ENCODE results near the gene HMG20A. TPM values are rescaled to one million over a fixed set of nuclear protein-coding genes. Genes with fewer than 3 reads are reported as not detected.

The HMG20A gene
- total RNA-seq, 1 experiment from 2014 or later: 26.2 TPM

DNA sequence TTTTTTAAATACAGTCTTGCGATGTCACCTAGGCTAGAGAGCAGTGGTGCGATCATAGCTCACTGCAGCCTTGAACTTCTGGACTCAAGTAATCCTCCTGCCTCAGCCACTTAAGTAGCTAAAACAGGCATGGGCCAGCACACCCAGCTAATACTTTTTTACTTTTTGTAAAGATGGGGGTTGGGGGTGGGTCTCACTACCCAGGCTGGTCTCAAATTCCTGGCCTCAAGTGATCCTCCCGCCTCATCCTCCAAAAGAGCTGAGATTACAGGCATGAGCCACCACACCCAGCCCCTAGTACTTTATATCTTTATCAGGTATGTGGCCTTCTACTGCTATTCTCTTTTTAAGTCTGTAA, 9.1 kb upstream of the HMG20A start:
- Histone ChIP-seq H3K4me1 (ENCODE audit: low read length) (0 out of 2 replicates have a peak, but pooled peaks cover 2% of the 10 kb centered on the region), H3K27me3 (ENCODE audit: low read length) (no peaks in the 10 kb centered on the region), H4K20me1 (ENCODE audit: insufficient read depth, low read depth, low read length) (no peaks in the 10 kb centered on the region), H3K4me2 (ENCODE audit: low read depth, low read length, poor library complexity, severe bottlenecking) (no peak overlapping the region), H3K4me3 (ENCODE audit: low read length) (no peak overlapping the region), H3K9me3 (ENCODE audit: low read length) (no peaks in the 10 kb centered on the region), H3K36me3 (ENCODE audit: insufficient read depth, low read length) (no peaks in the 10 kb centered on the region), H3K9me2 (replicated peaks; ENCODE audit: insufficient read depth, low read length) (no peaks in the 10 kb centered on the region), H3K27ac (ENCODE audit: low read length) (no peak overlapping the region), H3K9ac (ENCODE audit: low read length) (no peak overlapping the region), H2AFZ (ENCODE audit: low read length) (no peak overlapping the region), H3K79me2 (ENCODE audit: low read length) (no peaks in the 10 kb centered on the region)
- no peak for DNase-seq

GRCh38 chr15:77412972-77413698, 7.6 kb upstream of the HMG20A start:
- Histone ChIP-seq H2AFZ (ENCODE audit: low read length) (no peak overlapping the region), H3K27me3 (ENCODE audit: low read length) (no peaks in the 10 kb centered on the region), H4K20me1 (ENCODE audit: insufficient read depth, low read depth, low read length) (no peaks in the 10 kb centered on the region), H3K79me2 (ENCODE audit: low read length) (no peaks in the 10 kb centered on the region), H3K4me2 (ENCODE audit: low read depth, low read length, poor library complexity, severe bottlenecking) (no peak overlapping the region), H3K9me3 (ENCODE audit: low read length) (no peaks in the 10 kb centered on the region), H3K9ac (ENCODE audit: low read length) (no peak overlapping the region), H3K9me2 (replicated peaks; ENCODE audit: insufficient read depth, low read length) (no peaks in the 10 kb centered on the region), H3K27ac (ENCODE audit: low read length) (no peak overlapping the region), H3K36me3 (ENCODE audit: insufficient read depth, low read length) (no peaks in the 10 kb centered on the region), H3K4me1 (ENCODE audit: low read length) (0 out of 2 replicates have a peak, but pooled peaks cover 2% of the 10 kb centered on the region), H3K4me3 (ENCODE audit: low read length) (no peak overlapping the region)
- no peak for DNase-seq

DNA sequence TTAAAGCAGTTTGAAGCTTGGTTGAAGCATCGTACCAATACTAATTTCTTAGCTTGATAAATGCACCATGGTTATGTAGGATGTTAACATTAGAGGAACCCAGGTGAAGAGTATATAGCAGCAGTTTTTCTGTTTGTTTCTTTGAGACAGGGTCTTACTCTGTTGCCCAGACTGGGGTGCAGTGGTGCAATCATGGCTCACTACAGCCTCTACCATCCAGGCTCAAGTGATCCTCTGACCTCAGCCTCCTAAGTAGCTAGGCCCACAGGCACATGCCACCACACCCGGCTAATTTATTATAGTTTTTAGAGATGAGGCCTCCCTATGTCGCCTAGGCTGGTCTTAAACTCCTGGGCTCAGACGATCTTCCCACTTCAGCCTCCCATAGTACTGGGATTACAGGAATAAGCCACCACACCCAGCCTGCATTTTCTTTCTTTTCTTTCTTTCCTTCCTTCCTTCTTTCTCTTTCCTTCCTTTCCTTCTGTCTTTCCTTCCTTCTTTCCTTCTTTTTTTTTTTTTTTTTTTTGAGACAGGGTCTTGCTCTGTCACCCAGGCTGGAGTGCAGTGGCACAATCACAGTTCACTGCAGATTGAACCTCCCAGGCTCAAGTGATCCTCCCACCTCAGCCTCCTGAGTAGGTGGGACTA, 6.9 kb upstream of the HMG20A start:
- no peak for DNase-seq
- Histone ChIP-seq H3K9me2 (replicated peaks; ENCODE audit: insufficient read depth, low read length) (no peaks in the 10 kb centered on the region), H3K27ac (ENCODE audit: low read length) (no peak overlapping the region), H3K4me3 (ENCODE audit: low read length) (no peak overlapping the region), H3K9ac (ENCODE audit: low read length) (no peak overlapping the region), H3K4me1 (ENCODE audit: low read length) (peaks cover 4% of the 10 kb centered on the region), H3K79me2 (ENCODE audit: low read length) (no peaks in the 10 kb centered on the region), H3K4me2 (ENCODE audit: low read depth, low read length, poor library complexity, severe bottlenecking) (no peak overlapping the region), H3K27me3 (ENCODE audit: low read length) (no peaks in the 10 kb centered on the region), H2AFZ (ENCODE audit: low read length) (no peak overlapping the region), H3K36me3 (ENCODE audit: insufficient read depth, low read length) (no peaks in the 10 kb centered on the region), H4K20me1 (ENCODE audit: insufficient read depth, low read depth, low read length) (peaks cover 3% of the 10 kb centered on the region; the same call in 1 of the 2 replicates), H3K9me3 (ENCODE audit: low read length) (no peaks in the 10 kb centered on the region)

GRCh38 chr15:77414789-77415442, 5.8 kb upstream of the HMG20A start:
- Histone ChIP-seq H3K4me3 (ENCODE audit: low read length) (no peak overlapping the region), H3K79me2 (ENCODE audit: low read length) (no peaks in the 10 kb centered on the region), H3K36me3 (ENCODE audit: insufficient read depth, low read length) (no peaks in the 10 kb centered on the region), H3K27me3 (ENCODE audit: low read length) (no peaks in the 10 kb centered on the region), H3K4me1 (ENCODE audit: low read length) (peaks cover 8% of the 10 kb centered on the region), H3K4me2 (ENCODE audit: low read depth, low read length, poor library complexity, severe bottlenecking) (no peak overlapping the region), H2AFZ (ENCODE audit: low read length) (no peak overlapping the region), H3K9ac (ENCODE audit: low read length) (no peak overlapping the region), H4K20me1 (ENCODE audit: insufficient read depth, low read depth, low read length) (peaks cover 6% of the 10 kb centered on the region; the same call in 1 of the 2 replicates), H3K27ac (ENCODE audit: low read length) (no peak overlapping the region), H3K9me3 (ENCODE audit: low read length) (no peaks in the 10 kb centered on the region), H3K9me2 (replicated peaks; ENCODE audit: insufficient read depth, low read length) (no peaks in the 10 kb centered on the region)
- no peak for DNase-seq

GRCh38 chr15:77415450-77416147, 5.1 kb upstream of the HMG20A start:
- Histone ChIP-seq H3K27me3 (ENCODE audit: low read length) (no peaks in the 10 kb centered on the region), H2AFZ (ENCODE audit: low read length) (no peak overlapping the region), H3K4me3 (ENCODE audit: low read length) (no peak overlapping the region), H3K9ac (ENCODE audit: low read length) (no peak overlapping the region), H3K4me2 (ENCODE audit: low read depth, low read length, poor library complexity, severe bottlenecking) (no peak overlapping the region), H3K4me1 (ENCODE audit: low read length) (peaks cover 8% of the 10 kb centered on the region), H3K9me3 (ENCODE audit: low read length) (no peaks in the 10 kb centered on the region), H3K9me2 (replicated peaks; ENCODE audit: insufficient read depth, low read length) (no peaks in the 10 kb centered on the region), H4K20me1 (ENCODE audit: insufficient read depth, low read depth, low read length) (peaks cover 6% of the 10 kb centered on the region; the same call in 1 of the 2 replicates), H3K36me3 (ENCODE audit: insufficient read depth, low read length) (no peaks in the 10 kb centered on the region), H3K79me2 (ENCODE audit: low read length) (no peaks in the 10 kb centered on the region), H3K27ac (ENCODE audit: low read length) (no peak overlapping the region)
- DNase-seq: no peak

DNA sequence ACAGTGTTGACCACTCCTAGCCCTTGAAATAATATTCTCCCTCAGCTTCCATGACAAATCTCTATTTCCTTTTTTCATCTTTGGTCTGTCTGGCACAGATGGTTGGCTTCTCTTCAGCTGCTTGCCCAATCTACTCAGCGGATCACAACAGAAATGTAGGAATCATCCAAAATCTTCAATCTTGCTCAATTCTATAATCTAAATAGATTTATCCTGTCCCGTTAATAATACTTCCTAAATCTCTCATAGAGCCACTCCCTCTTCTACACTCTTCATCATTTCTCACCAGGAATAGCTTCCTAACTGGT, 4.6 kb upstream of the HMG20A start:
- Histone ChIP-seq H3K27ac (ENCODE audit: low read length) (no peak overlapping the region), H3K36me3 (ENCODE audit: insufficient read depth, low read length) (no peaks in the 10 kb centered on the region), H3K9ac (ENCODE audit: low read length) (no peak overlapping the region), H3K4me3 (ENCODE audit: low read length) (no peak overlapping the region), H3K4me1 (ENCODE audit: low read length) (peaks cover 8% of the 10 kb centered on the region), H4K20me1 (ENCODE audit: insufficient read depth, low read depth, low read length) (peaks cover 6% of the 10 kb centered on the region; the same call in 1 of the 2 replicates), H3K9me2 (replicated peaks; ENCODE audit: insufficient read depth, low read length) (no peaks in the 10 kb centered on the region), H2AFZ (ENCODE audit: low read length) (no peak overlapping the region), H3K9me3 (ENCODE audit: low read length) (no peaks in the 10 kb centered on the region), H3K79me2 (ENCODE audit: low read length) (no peaks in the 10 kb centered on the region), H3K27me3 (ENCODE audit: low read length) (no peaks in the 10 kb centered on the region), H3K4me2 (ENCODE audit: low read depth, low read length, poor library complexity, severe bottlenecking) (no peak overlapping the region)
- no peak for DNase-seq

DNA sequence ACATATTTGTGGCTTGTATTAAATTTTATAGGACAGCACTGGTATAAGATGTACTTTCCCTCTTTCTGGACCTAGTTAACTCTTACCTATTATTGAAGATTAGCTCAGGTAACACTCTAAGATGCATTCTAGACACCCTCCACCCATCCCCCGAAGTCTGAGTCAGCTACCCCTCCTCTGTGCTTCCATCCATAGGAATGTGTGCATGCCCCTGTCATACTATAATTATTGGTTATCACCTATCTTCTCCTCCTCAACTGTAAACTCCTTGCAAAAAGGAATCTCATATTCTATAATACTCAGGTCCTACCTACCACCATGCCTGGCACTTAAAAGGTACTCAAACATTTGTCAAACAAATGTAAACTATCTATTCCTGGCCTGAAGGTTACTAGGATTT, 3.7 kb upstream of the HMG20A start:
- Histone ChIP-seq H3K4me1 (ENCODE audit: low read length) (peaks cover 14% of the 10 kb centered on the region), H3K9me3 (ENCODE audit: low read length) (no peaks in the 10 kb centered on the region), H3K9me2 (replicated peaks; ENCODE audit: insufficient read depth, low read length) (no peaks in the 10 kb centered on the region), H3K9ac (ENCODE audit: low read length) (no peak overlapping the region), H3K4me2 (ENCODE audit: low read depth, low read length, poor library complexity, severe bottlenecking) (no peak overlapping the region), H4K20me1 (ENCODE audit: insufficient read depth, low read depth, low read length) (peaks cover 6% of the 10 kb centered on the region; the same call in 1 of the 2 replicates), H3K4me3 (ENCODE audit: low read length) (no peak overlapping the region), H3K27me3 (ENCODE audit: low read length) (no peaks in the 10 kb centered on the region), H3K27ac (ENCODE audit: low read length) (no peak overlapping the region), H2AFZ (ENCODE audit: low read length) (no peak overlapping the region), H3K36me3 (ENCODE audit: insufficient read depth, low read length) (no peaks in the 10 kb centered on the region), H3K79me2 (ENCODE audit: low read length) (peaks cover 5% of the 10 kb centered on the region)
- DNase-seq: no peak

- H3K27ac ChIP-seq (ENCODE audit: low read length): no peak overlapping the region
- DNase-seq: no peak
- no peak overlapping the region for H3K4me2 ChIP-seq (ENCODE audit: low read depth, low read length, poor library complexity, severe bottlenecking)
- no peaks in the 10 kb centered on the region for H3K27me3 ChIP-seq (ENCODE audit: low read length)
- H3K79me2 ChIP-seq (ENCODE audit: low read length): peaks cover 6% of the 10 kb centered on the region
- H3K9me3 ChIP-seq (ENCODE audit: low read length): no peaks in the 10 kb centered on the region
- peaks cover 6% of the 10 kb centered on the region; the same call in 1 of the 2 replicates for H4K20me1 ChIP-seq (ENCODE audit: insufficient read depth, low read depth, low read length)
- no peak overlapping the region for H2AFZ ChIP-seq (ENCODE audit: low read length)
- H3K36me3 ChIP-seq (ENCODE audit: insufficient read depth, low read length): no peaks in the 10 kb centered on the region
- H3K9ac ChIP-seq (ENCODE audit: low read length): no peak overlapping the region
- peaks cover 16% of the 10 kb centered on the region for H3K4me1 ChIP-seq (ENCODE audit: low read length)
- no peak overlapping the region for H3K4me3 ChIP-seq (ENCODE audit: low read length)
- H3K9me2 ChIP-seq (replicated peaks; ENCODE audit: insufficient read depth, low read length): no peaks in the 10 kb centered on the region
Observed at GRCh38 chr15:77417602-77418001, 3.1 kb upstream of the HMG20A start.
